ENCODE data around the gene PQBP1.

The PQBP1 gene

GRCh38 chrX:48948589-48948988 is 50.9 kb downstream of the PQBP1 start:
- ChIA-PET CTCF (interaction anchor here (0.8 to 1.5 kb wide), 5 partner anchors 9 to 57 kb away, joined by 3 to 4 read pairs (median 3); partner anchors contain the start of gene SLC35A2), POLR2A (no interaction called here)
- DNase-seq (ENCODE audit: extremely low spot score), result no peak
- TF ChIP-seq, protein P1, sequence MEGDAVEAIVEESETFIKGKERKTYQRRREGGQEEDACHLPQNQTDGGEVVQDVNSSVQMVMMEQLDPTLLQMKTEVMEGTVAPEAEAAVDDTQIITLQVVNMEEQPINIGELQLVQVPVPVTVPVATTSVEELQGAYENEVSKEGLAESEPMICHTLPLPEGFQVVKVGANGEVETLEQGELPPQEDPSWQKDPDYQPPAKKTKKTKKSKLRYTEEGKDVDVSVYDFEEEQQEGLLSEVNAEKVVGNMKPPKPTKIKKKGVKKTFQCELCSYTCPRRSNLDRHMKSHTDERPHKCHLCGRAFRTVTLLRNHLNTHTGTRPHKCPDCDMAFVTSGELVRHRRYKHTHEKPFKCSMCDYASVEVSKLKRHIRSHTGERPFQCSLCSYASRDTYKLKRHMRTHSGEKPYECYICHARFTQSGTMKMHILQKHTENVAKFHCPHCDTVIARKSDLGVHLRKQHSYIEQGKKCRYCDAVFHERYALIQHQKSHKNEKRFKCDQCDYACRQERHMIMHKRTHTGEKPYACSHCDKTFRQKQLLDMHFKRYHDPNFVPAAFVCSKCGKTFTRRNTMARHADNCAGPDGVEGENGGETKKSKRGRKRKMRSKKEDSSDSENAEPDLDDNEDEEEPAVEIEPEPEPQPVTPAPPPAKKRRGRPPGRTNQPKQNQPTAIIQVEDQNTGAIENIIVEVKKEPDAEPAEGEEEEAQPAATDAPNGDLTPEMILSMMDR (IDR thresholded peaks at IDR 0.05; ENCODE audit: control extremely low read depth, extremely low read depth, low read depth, missing control alignments), result no peak
